Neuronal stem cell (in vitro differentiated cells): ENCODE results near the gene RHO.
A peak's percentile ranks its signal among the peaks of the same experiment; 100 is the strongest.

Experiments used
- DNase-seq: peaks from one replicate; pipeline ENCODE4 v3.0.0-alpha.2; 2013; ENCODE audit warnings: low spot score
- H2AFZ ChIP-seq: one replicate; pipeline ENCODE4 v1.6.1; 2013; ENCODE audit warnings: mild to moderate bottlenecking, low read length, inconsistent platforms
- H2AK5ac ChIP-seq: 2 replicates; pipeline ENCODE4 v1.6.1; 2013; ENCODE audit warnings: low read depth, mild to moderate bottlenecking, inconsistent platforms, low read length, moderate library complexity, mixed read lengths
- H2BK120ac ChIP-seq: 2 replicates; pipeline ENCODE4 v1.6.1; 2013; ENCODE audit warnings: low read depth, mild to moderate bottlenecking, inconsistent platforms, low read length, moderate library complexity, mixed read lengths
- H2BK12ac ChIP-seq: one replicate; pipeline ENCODE4 v1.6.1; 2013; ENCODE audit warnings: low read length, inconsistent platforms
- H2BK15ac ChIP-seq: 2 replicates; pipeline ENCODE4 v1.6.1; 2013; ENCODE audit warnings: mild to moderate bottlenecking, low read length, inconsistent platforms, mixed read lengths
- H2BK5ac ChIP-seq: one replicate; pipeline ENCODE4 v1.6.1; 2013; ENCODE audit warnings: inconsistent platforms, mild to moderate bottlenecking, low read length, moderate library complexity
- H3K14ac ChIP-seq: one replicate; pipeline ENCODE4 v1.6.1; 2013; ENCODE audit warnings: low read length, inconsistent platforms
- H3K18ac ChIP-seq: 2 replicates; pipeline ENCODE4 v1.6.1; 2013; ENCODE audit warnings: low read length, inconsistent platforms
- H3K23ac ChIP-seq: 2 replicates; pipeline ENCODE4 v1.6.1; 2013; ENCODE audit warnings: low read depth, mild to moderate bottlenecking, mixed read lengths, low read length, inconsistent platforms; ENCODE audit not compliant: poor library complexity
- H3K27ac ChIP-seq: replicated peaks from 3 replicates; pipeline ENCODE4 v1.5.1; 2013; ENCODE audit warnings: low read length, inconsistent platforms
- H3K27me3 ChIP-seq, 3 experiments: 2 replicates each; pipeline ENCODE4 v1.6.1; 2013; ENCODE audit warnings: low read length in 3 of 3, mild to moderate bottlenecking in 2 of 3, inconsistent platforms in 1 of 3, low read depth in 1 of 3, mixed read lengths in 1 of 3, moderate library complexity in 1 of 3; ENCODE audit not compliant: control insufficient read depth in 3 of 3, insufficient read depth in 3 of 3
- H3K36me3 ChIP-seq, 2 donors: replicated peaks in 1 of 2; 2 replicates each; pipeline ENCODE4 v1.6.1; 2013; ENCODE audit warnings: low read length in 2 of 2; ENCODE audit not compliant: control insufficient read depth in 2 of 2, insufficient read depth in 2 of 2
- H3K4ac ChIP-seq: 2 replicates; pipeline ENCODE4 v1.6.1; 2013; ENCODE audit warnings: inconsistent platforms, mild to moderate bottlenecking, low read length, moderate library complexity
- H3K4me1 ChIP-seq, 2 donors: 1 replicate in 1 of 2; 2 replicates in 1 of 2; pipeline ENCODE4 v1.6.1; 2013; ENCODE audit warnings: low read length in 2 of 2, low read depth in 1 of 2; ENCODE audit not compliant: control insufficient read depth in 2 of 2, insufficient read depth in 1 of 2
- H3K4me2 ChIP-seq: one replicate; pipeline ENCODE4 v1.6.1; 2013; ENCODE audit warnings: mild to moderate bottlenecking, low read length, inconsistent platforms; ENCODE audit not compliant: insufficient read depth, poor library complexity, severe bottlenecking
- H3K4me3 ChIP-seq, 2 donors: 2 replicates each; pipeline ENCODE4 v1.5.1; 2013; ENCODE audit warnings: low read length in 2 of 2, mild to moderate bottlenecking in 2 of 2, inconsistent platforms in 1 of 2, moderate library complexity in 1 of 2
- H3K79me1 ChIP-seq: one replicate; pipeline ENCODE4 v1.6.1; 2013; ENCODE audit warnings: low read depth, mild to moderate bottlenecking, inconsistent platforms, low read length, moderate library complexity
- H3K9ac ChIP-seq: one replicate; pipeline ENCODE4 v1.6.1; 2013; ENCODE audit warnings: mild to moderate bottlenecking, low read depth, low read length, inconsistent platforms; ENCODE audit not compliant: poor library complexity
- H3K9me3 ChIP-seq, 2 donors: replicated peaks in 1 of 2; 2 replicates each; pipeline versions ENCODE3 to v1.6.1; 2013; ENCODE audit warnings: low read length in 2 of 2, mild to moderate bottlenecking in 2 of 2, inconsistent platforms in 1 of 2, low read depth in 1 of 2, mixed read lengths in 1 of 2, moderate library complexity in 1 of 2; ENCODE audit not compliant: control insufficient read depth in 2 of 2, insufficient read depth in 1 of 2
- H4K8ac ChIP-seq: one replicate; pipeline ENCODE4 v1.6.1; 2013; ENCODE audit warnings: low read depth, mild to moderate bottlenecking, inconsistent platforms, low read length, moderate library complexity
- H4K91ac ChIP-seq: one replicate; pipeline ENCODE4 v1.6.1; 2013; ENCODE audit warnings: low read length, low read depth, mild to moderate bottlenecking, inconsistent platforms; ENCODE audit not compliant: poor library complexity
- WGBS, 2 donors: extraction: QIAGEN DNeasy Blood & Tissue Kit; methylation state at CpG; one replicate each; pipeline ENCODE4 v1.1.7; 2013; ENCODE audit warnings: missing lambda C conversion rate in 2 of 2, mixed read lengths in 1 of 2; ENCODE audit not compliant: insufficient read length in 2 of 2, insufficient replicate concordance in 1 of 2; ENCODE audit errors: extremely low coverage in 2 of 2; 5-methylcytosine and 5-hydroxymethylcytosine counted together

The RHO gene

GRCh38 chr3:129557548-129557894, 29.1 kb downstream of the RHO start:
- no peak for DNase-seq
- Histone ChIP-seq H2BK15ac (no peak overlapping the region), H3K4me1 (peaks cover 21 to 41% of the 10 kb centered on the region in 2 donors), H3K27ac (no peak overlapping the region), H2AK5ac (peak overlapping the region; percentile 51), H2AFZ (no peak overlapping the region), H2BK120ac (no peak overlapping the region), H2BK12ac (peak overlapping the region; percentile 33), H3K36me3 (peaks cover 0 to 53% of the 10 kb centered on the region in 2 donors), H3K4ac (no peak overlapping the region), H3K9ac (no peak overlapping the region), H3K23ac (no peak overlapping the region), H3K14ac (no peak overlapping the region), H3K18ac (peak overlapping the region; percentile 32), H3K79me1 (no peaks in the 10 kb centered on the region), H2BK5ac (no peak overlapping the region), H3K27me3 (no peaks in the 10 kb centered on the region), H3K4me2 (no peak overlapping the region), H4K8ac (no peak overlapping the region), H3K9me3 (no peaks in the 10 kb centered on the region), H3K4me3 (no peak overlapping the region), H4K91ac (no peak overlapping the region)
- WGBS, 2 donors = no CpG with 5 or more reads among the region's 11 CpGs

- peak overlapping the region; percentile 35 for H2BK120ac ChIP-seq
- H3K9ac ChIP-seq = no peak overlapping the region
- H3K4me3 ChIP-seq = no peak overlapping the region
- H2BK15ac ChIP-seq = no peak overlapping the region
- H3K79me1 ChIP-seq = no peaks in the 10 kb centered on the region
- H3K36me3 ChIP-seq = peaks cover 0 to 59% of the 10 kb centered on the region in 2 donors
- H3K27ac ChIP-seq = no peak overlapping the region
- no CpG with 5 or more reads among the region's 15 CpGs for WGBS, 2 donors
- no peaks in the 10 kb centered on the region for H3K9me3 ChIP-seq
- H4K8ac ChIP-seq = no peak overlapping the region
- H2AFZ ChIP-seq = no peak overlapping the region
- no peak overlapping the region for H2BK5ac ChIP-seq
- H2AK5ac ChIP-seq = peak overlapping the region; percentile 51
- no peak overlapping the region for H3K23ac ChIP-seq
- peak overlapping the region; percentile 56 for H3K18ac ChIP-seq
- H3K27me3 ChIP-seq = no peaks in the 10 kb centered on the region
- no peak overlapping the region for H3K14ac ChIP-seq
- H2BK12ac ChIP-seq = no peak overlapping the region
- H3K4me1 ChIP-seq = peaks cover 16 to 36% of the 10 kb centered on the region in 2 donors
- no peak overlapping the region for H4K91ac ChIP-seq
- no peak for DNase-seq
- H3K4ac ChIP-seq = no peak overlapping the region
- no peak overlapping the region for H3K4me2 ChIP-seq
Observed at GRCh38 chr3:129558081-129558771, 29.8 kb downstream of the RHO start.

- no peak overlapping the region for H3K4me2 ChIP-seq
- no peak overlapping the region for H4K8ac ChIP-seq
- peak overlapping the region; percentile 56 for H3K18ac ChIP-seq
- no CpG with 5 or more reads among the region's 11 CpGs for WGBS, 2 donors
- H2AK5ac ChIP-seq = peak overlapping the region; percentile 51
- H2BK5ac ChIP-seq = no peak overlapping the region
- no peak overlapping the region for H2BK12ac ChIP-seq
- H3K14ac ChIP-seq = no peak overlapping the region
- no peak overlapping the region for H3K27ac ChIP-seq
- no peak overlapping the region for H4K91ac ChIP-seq
- H3K36me3 ChIP-seq = peaks cover 0 to 66% of the 10 kb centered on the region in 2 donors
- peak overlapping the region; percentile 35 for H2BK120ac ChIP-seq
- no peaks in the 10 kb centered on the region for H3K27me3 ChIP-seq
- H3K4ac ChIP-seq = no peak overlapping the region
- H3K9ac ChIP-seq = no peak overlapping the region
- no peaks in the 10 kb centered on the region for H3K79me1 ChIP-seq
- no peak overlapping the region for H3K23ac ChIP-seq
- no peak overlapping the region for H3K4me3 ChIP-seq
- no peak for DNase-seq
- H2BK15ac ChIP-seq = no peak overlapping the region
- H3K9me3 ChIP-seq = no peaks in the 10 kb centered on the region
- peaks cover 11 to 36% of the 10 kb centered on the region in 2 donors for H3K4me1 ChIP-seq
- no peak overlapping the region for H2AFZ ChIP-seq
Observed at GRCh38 chr3:129558772-129559564, 30.5 kb downstream of the RHO start.

DNA sequence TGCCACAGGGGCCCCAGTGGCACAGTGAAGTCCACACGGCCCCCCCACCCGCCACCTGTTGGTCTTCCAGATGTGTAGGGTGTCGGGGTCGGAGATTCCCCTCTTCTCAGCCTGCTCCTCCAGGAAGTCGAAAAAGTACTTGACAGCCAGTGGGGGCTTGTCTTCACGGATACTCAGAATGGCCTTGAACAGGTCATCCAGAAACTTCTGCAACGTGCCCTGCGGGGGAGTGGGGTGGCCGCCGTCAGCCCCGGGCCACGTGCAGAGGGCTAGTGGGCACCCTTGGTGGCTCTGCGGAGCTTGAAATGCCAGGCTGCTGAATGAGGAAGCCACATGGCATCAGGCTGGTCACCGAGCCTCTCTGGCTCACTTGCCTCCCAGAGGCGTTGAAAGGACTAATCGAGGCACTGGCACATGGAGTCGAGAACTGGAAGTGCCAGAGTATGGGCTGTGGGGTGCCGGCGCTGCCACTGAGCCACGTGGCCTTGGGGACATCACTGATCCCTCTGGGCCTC, 31.2 kb downstream of the RHO start:
- Histone ChIP-seq H2AK5ac (peak overlapping the region; percentile 35), H2BK12ac (no peak overlapping the region), H3K4me2 (no peak overlapping the region), H3K9me3 (no peaks in the 10 kb centered on the region), H2AFZ (no peak overlapping the region), H3K4ac (no peak overlapping the region), H2BK120ac (no peak overlapping the region), H4K91ac (no peak overlapping the region), H3K27ac (no peak overlapping the region), H3K79me1 (no peaks in the 10 kb centered on the region), H3K23ac (no peak overlapping the region), H3K4me3 (no peak overlapping the region), H3K18ac (no peak overlapping the region), H3K36me3 (peaks cover 0 to 68% of the 10 kb centered on the region in 2 donors), H2BK15ac (peak overlapping the region; percentile 20), H3K9ac (no peak overlapping the region), H3K14ac (no peak overlapping the region), H4K8ac (no peak overlapping the region), H3K4me1 (peaks cover 10 to 35% of the 10 kb centered on the region in 2 donors), H2BK5ac (peak overlapping the region; percentile 26), H3K27me3 (no peaks in the 10 kb centered on the region)
- no CpG with 5 or more reads among the region's 20 CpGs for WGBS, 2 donors
- no peak for DNase-seq
